Testis (tissue), 3 donors: ENCODE data around the gene POLK. TPM values are rescaled to one million over a fixed set of nuclear protein-coding genes. Genes with fewer than 3 reads are reported as not detected.

Experiments
- DNase-seq: peaks from one replicate; pipeline ENCODE4 v3.0.0-alpha.2; 2019
- H3K27ac ChIP-seq, 2 donors: fragments of 200-600 bp; sonication (generic); one replicate each; pipeline ENCODE4 v1.5.1; 2019
- H3K27me3 ChIP-seq: fragments of 200-600 bp; sonication (generic); one replicate; pipeline ENCODE4 v1.5.1; 2019
- H3K36me3 ChIP-seq: fragments of 200-600 bp; sonication (generic); one replicate; pipeline ENCODE4 v1.5.1; 2017; ENCODE audit warnings: low read depth; ENCODE audit errors: missing control alignments
- H3K4me1 ChIP-seq: fragments of 200-600 bp; sonication (generic); one replicate; pipeline ENCODE4 v1.5.1; 2019
- H3K4me3 ChIP-seq, 2 donors: fragments of 200-600 bp; sonication (generic); one replicate each; pipeline ENCODE4 v1.5.1; 2017 to 2019
- H3K9me3 ChIP-seq: fragments of 200-600 bp; sonication (generic); one replicate; pipeline ENCODE4 v1.5.1; 2017
- CTCF ChIP-seq, 3 experiments: fragments of 450-650 bp in 2 of 3; fragments of 200-600 bp in 1 of 3; sonication (generic) in 1 of 3; IDR thresholded peaks; one replicate each; pipeline ENCODE4 v1.5.1; 2016 to 2019; ENCODE audit warnings: antibody characterized with exemption in 3 of 3, mild to moderate bottlenecking in 2 of 3, moderate library complexity in 1 of 3
- POLR2A ChIP-seq: fragments of 450-650 bp; IDR thresholded peaks from one replicate; pipeline ENCODE4 v1.6.1; 2017; ENCODE audit warnings: antibody characterized with exemption, mild to moderate bottlenecking, moderate library complexity
- WGBS, 2 donors: methylation state at CpG; one replicate each; pipeline ENCODE4 v1.1.5; 2018; 5-methylcytosine and 5-hydroxymethylcytosine counted together
- intact Hi-C: fragments of 100-400 bp; cut with DNase I; formaldehyde crosslinking; loops from one replicate; pipeline ENCODE4 v1.15.1; 2023; ENCODE audit warnings: low total_unique reads
- polyA plus RNA-seq: library from polyadenylated mRNA; stranded (reverse); fragments of 350-450 nt; fragmentation: Illumina TruSeq; extraction: RNeasy Lipid Tissue Mini Kit (QIAGEN cat#74804); gene quantifications from one replicate; pipeline ENCODE4 v1.2.3, GENCODE V29; 2014; ENCODE audit warnings: low read depth, low replicate concordance; ENCODE audit not compliant: insufficient read depth
- total RNA-seq, 2 donors: library from RNA; depleted of rRNA; stranded (reverse); fragments of >200 nt; gene quantifications; one replicate each; pipeline ENCODE4 v1.2.3, GENCODE V29; 2016

Gene POLK
- total and polyA plus RNA-seq, 3 donors from 2014 or later, result 23.3 to 56.7 (median 41.0) TPM

DNA sequence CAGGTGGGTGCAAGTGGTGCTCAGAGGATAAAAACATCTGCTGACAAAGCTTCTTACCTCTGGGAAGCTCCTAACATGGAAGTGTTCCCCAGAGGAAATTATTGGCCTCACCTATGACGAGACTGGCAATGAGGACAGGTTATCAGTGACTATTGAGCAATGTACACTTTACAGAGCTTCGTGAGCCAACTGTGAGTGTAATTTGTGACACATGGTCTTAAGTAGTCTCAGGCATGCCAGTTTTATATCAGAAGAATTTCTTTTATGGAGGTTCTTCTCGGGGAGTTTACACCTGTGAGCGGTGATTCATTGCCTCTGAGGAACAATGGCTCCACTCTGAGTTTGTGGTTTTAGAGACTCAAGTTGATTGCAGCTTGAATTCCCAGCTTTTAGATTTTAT is 110.9 kb downstream of the POLK start:
- H3K4me1 ChIP-seq, result peaks cover under 1% of the 10 kb centered on the region
- no peak overlapping the region for H3K27ac ChIP-seq
- H3K27me3 ChIP-seq, result no peaks in the 10 kb centered on the region
- intact Hi-C loops, result no loop called here
- TF ChIP-seq POLR2A (no peak), CTCF (IDR thresholded peaks at IDR 0.05) (no peak)
- no peak overlapping the region for H3K4me3 ChIP-seq
- no peaks in the 10 kb centered on the region for H3K36me3 ChIP-seq
- DNase-seq, result no peak
- WGBS, 2 donors, result 90 to 95% methylated on average over 4 of the region's 4 CpGs
- H3K9me3 ChIP-seq, result no peaks in the 10 kb centered on the region

DNA sequence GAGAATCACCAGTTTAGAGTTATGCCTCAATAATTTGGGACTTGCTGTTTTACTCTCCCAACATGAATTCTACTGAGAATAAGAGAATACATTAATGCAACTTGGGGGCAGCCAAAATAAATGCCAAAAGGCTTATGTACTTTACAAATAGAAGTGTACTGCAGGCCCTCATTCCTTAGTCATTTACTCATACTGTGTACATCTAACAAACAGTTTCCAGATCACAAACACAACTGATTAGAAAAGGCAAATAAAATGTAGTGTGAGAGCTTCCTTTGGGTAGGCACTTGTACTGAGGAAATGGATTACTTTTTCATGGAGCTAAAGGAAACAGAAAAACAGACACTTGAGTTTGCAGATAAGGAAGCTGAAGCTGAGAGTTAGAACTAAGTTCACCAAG is 112.2 kb downstream of the POLK start:
- Histone ChIP-seq H3K4me1 (no peaks in the 10 kb centered on the region), H3K27ac (no peak overlapping the region), H3K9me3 (no peaks in the 10 kb centered on the region), H3K36me3 (no peaks in the 10 kb centered on the region), H3K4me3 (no peak overlapping the region), H3K27me3 (no peaks in the 10 kb centered on the region)
- no peak for DNase-seq
- no peak for TF ChIP-seq CTCF (IDR thresholded peaks at IDR 0.05)
- no peak for TF ChIP-seq POLR2A
- intact Hi-C loops, result no loop called here

DNA sequence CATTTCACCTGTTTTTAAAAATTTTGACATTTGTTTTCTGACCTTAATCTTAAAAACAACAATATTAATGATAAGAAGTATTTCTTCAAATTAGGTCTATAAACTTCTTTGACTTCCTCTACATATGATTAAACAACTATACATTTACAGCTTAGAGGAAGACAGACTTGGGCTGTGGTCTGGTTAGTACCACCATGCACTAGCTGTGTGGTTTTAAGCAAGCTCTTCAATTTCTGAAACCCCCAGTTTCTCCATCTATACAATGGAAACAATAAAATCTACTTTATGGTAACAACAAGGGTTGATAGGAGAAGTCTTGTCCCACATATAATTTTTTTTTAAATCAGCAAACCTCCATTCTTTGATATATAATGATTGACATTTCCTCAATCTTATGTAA is 115.3 kb downstream of the POLK start:
- Histone ChIP-seq H3K4me3 (no peak overlapping the region), H3K27ac (no peak overlapping the region), H3K27me3 (no peaks in the 10 kb centered on the region), H3K36me3 (no peaks in the 10 kb centered on the region), H3K9me3 (no peaks in the 10 kb centered on the region), H3K4me1 (no peaks in the 10 kb centered on the region)
- no peak for DNase-seq
- intact Hi-C loops, result no loop called here
- no peak for TF ChIP-seq POLR2A
- TF ChIP-seq CTCF (IDR thresholded peaks at IDR 0.05), result no peak

- 97 to 100% methylated on average over 1 of the region's 1 CpG for WGBS, 2 donors
- intact Hi-C loops, result no loop called here
- no peaks in the 10 kb centered on the region for H3K36me3 ChIP-seq
- no peaks in the 10 kb centered on the region for H3K9me3 ChIP-seq
- no peak overlapping the region for H3K4me3 ChIP-seq
- H3K27ac ChIP-seq, result no peak overlapping the region
- DNase-seq, result no peak
- H3K27me3 ChIP-seq, result no peaks in the 10 kb centered on the region
- H3K4me1 ChIP-seq, result no peaks in the 10 kb centered on the region
- TF ChIP-seq CTCF (IDR thresholded peaks at IDR 0.05) (no peak), POLR2A (no peak)
Measured at GRCh38 chr5:75627801-75628200, 116.1 kb downstream of the POLK start.

GRCh38 chr5:75630875-75631274 is 119.2 kb downstream of the POLK start:
- H3K4me3 ChIP-seq, result no peak overlapping the region
- H3K9me3 ChIP-seq, result no peaks in the 10 kb centered on the region
- TF ChIP-seq CTCF (IDR thresholded peaks at IDR 0.05), result no peak
- no peak for TF ChIP-seq POLR2A
- no peaks in the 10 kb centered on the region for H3K4me1 ChIP-seq
- H3K27me3 ChIP-seq, result no peaks in the 10 kb centered on the region
- no peaks in the 10 kb centered on the region for H3K36me3 ChIP-seq
- intact Hi-C loops, result no loop called here
- no peak overlapping the region for H3K27ac ChIP-seq
- WGBS, 2 donors, result 88 to 93% methylated on average over 2 of the region's 2 CpGs
- DNase-seq, result no peak
